Anterior cingulate cortex (tissue), 58 donors: ENCODE data around the gene MAGEB1.

Experiments used
- DNase-seq, 58 donors: peaks; one replicate each; lab custom pipeline; 2025; lab: John Stamatoyannopoulos, UW

MAGEB1 gene

DNA sequence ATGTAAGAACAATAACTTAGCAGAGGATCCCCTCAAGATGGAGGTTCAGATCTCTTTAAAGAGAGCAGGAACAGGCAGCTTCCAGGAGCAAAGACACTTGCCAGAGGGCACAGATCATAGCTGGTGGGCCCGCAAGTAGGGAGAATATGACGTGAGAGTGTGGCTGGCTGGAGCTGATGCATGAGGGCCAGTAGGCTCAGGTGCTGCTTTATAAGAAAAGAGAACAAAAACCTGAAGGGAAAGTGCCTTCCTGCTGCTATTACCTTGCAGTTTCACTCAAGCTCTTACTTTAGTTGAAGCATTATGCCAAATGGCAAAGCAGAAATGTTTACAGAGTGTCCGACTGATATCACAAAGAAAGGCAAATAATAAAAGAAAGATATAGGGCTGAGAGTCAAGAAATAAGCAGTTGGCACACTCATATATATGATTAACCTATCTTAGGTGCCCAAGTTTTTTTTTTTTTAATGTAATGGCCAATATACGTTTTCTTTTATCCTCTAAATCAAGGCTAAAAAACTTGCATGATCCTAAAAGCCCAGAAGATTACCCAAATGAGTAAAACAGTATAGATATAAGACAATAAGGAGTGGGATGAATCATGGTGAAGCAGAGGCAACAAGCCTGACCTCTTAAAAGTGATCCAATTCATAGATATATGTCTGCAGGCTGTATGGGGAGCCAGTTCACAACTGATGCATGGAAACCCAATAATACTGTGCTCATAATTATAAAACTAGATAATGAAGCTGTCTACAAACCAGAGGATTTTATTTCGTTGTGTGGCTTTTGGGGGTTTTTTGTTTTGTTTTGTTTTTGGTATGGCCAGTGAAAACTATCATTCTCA, 49.7 kb downstream of the MAGEB1 start:
- DNase-seq = no peak

DNA sequence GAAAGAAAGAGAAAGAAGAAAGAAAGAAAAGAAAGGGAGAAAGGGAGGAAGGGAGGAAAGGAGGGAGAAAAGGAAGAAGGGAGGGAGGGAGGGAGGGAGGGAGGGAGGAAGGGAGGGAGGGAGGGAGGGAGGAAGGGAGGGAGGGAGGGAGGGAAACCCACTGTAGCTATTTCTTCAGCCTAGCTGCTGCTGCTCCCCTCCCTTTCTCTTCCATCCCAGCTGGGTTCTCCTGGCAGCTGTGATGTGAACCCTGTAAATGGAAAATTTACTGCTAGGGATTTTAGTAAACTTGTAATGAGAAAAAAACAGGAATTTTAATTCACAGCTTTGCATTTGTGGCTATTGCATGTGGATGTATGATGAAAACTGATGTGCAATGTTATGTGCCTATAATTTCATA, 54.3 kb downstream of the MAGEB1 start:
- no peak for DNase-seq
